ENCODE data around the gene ENOPH1.
"Not testable (repeated sequence)": the region's sequence is repeated elsewhere in the genome, so short reads cannot be mapped to it uniquely, and the experiment has no call there.

Gene ENOPH1

DNA sequence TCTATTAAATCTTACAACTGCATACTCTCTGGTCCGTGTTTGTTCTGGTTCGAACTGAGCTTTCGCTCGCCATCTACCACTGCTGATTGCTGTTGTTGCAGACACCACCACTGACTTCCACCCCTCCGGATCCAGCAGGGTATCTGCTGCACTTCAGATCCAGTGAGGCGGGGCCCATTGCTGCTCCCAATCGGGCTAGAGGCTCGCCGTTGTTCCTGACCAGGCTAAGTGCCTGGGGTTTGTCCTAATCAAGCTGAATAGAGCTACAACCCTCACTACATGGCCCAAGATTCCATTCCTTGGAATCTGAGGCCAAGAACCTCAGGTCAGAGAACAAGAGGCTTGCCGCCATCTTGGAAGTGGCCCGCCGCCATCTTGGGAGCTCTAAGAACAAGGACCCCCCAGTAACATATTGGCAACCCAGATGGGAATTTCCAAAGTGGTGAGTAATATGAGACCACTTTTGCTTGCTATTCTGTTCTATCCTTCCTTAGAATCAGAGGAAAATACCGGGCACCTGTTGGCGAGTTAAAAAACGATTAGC is 43.3 kb downstream of the ENOPH1 start:
- no peak for DNase-seq

DNA sequence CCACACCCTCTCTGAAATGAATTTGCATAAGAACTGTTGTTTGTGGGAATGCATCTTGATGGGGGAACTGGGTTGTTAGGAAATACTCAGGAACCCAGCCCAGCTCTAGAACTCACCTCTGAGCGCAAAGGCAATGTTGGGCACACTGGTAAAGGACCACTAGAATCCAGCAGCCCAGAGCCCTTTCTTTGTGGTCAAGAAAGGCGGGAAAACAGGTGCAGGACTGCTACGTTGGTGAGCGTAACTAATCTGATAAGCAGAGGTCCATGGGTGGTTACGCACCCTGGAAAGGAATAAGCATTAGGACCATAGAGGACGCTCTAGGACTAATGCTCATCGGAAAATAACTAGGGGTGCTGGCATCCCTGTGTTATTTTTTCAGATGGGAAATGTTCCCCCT is 45.5 kb downstream of the ENOPH1 start:
- DNase-seq: not testable (repeated sequence)

DNA sequence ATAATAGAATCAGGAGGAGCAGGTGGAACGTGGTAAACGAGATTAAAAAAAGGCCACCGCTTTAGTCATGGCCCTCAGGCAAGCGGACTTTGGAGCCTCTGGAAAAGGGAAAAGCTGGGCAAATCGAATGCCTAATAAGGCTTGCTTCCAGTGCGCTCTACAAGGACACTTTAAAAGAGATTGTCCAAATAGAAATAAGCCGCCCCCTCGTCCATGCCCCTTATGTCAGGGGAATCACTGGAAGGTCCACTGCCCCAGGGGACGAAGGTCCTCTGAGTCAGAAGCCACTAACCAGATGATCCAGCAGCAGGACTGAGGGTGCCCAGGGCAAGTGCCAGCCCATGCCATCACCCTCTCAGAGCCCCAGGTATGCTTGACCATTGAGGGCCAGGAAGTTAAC is 47.1 kb downstream of the ENOPH1 start:
- DNase-seq: not testable (repeated sequence)

DNA sequence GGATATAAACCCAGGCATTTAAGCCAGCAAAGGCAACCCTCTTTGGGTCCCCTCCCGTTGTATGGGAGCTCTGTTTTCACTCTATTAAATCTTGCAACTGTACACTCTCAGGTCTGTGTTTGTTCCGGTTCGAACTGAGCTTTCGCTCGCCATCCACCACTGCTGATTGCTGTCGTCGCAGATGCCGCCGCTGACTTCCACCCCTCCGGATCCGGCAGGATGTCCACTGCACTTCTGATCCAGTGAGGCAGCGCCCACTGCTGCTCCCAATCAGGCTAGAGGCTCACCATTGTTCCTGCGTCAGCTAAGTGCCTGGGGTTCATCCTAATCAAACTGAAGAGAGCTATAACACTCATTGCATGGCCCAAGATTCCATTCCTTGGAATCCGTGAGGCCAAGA is 49.2 kb downstream of the ENOPH1 start:
- no peak for DNase-seq

DNA sequence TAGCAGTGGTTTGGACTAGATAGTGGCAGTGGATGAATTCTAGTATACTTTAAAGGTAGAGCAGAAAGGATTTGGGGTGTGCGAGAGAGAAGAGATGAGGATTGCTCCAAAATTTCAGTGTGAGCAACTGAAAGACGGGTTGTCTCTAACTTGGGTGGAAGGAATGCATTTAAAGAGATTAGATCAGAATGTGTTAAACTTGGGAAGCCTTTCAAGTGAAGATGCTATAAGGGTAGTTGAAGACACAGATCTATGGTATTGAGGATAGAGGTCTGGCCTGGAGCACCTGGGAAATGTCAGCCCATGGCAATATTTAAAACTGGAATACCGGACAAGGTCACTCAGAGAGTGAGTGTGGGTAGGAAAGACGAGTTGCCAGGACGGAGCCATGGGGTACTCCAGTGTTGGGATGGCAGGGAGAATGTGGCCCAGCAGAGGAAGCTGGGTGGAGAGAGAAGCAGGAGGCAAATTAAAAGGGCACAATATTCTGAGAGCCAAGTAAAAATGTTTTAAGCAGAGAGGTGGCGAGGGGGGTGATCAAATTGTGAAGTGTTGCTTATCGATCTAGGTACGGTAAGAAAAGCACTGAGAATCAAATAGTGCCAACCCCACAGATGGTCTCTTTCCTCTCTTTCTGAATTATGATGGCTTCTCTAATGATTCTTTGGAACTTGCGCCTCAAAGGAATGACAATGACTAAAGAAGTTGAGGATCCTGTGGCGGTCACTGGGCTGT is 50.5 kb downstream of the ENOPH1 start:
- no peak for DNase-seq

DNA sequence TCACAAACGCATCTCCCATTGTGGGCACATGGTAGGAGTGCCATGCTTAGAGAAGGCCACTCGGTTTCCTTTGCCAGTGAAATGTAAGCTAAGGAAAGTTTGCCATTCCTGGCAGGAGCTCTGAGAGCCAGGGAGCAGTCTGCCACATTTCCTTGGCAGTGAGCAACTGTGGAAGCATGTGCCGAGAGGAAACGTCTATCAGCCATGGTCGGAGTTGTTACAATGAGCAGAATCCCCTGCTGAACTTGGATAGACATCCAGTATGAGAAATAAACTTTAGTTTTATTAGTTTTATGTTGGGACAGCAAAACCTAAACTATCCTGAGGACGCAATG is 51.1 kb downstream of the ENOPH1 start:
- no peak for DNase-seq

DNA sequence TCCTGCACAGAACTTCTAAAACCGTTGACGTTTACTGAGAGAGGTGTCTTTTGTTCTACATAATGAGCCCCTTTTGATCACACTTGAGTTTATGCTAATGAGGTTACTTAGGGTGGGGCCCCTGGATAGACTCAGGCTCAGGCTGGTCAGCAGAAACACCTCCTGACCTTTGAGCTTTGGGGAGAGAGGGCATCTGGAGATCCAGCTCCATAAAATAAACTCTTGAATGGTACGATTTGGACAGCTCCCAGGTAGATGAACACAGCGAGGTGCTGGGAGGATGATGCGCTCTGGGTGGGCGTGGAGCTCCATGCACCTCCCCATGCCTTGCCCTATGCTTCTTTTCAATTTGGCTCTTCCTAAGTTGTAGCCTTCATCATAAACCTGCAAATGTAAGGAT is 52.0 kb downstream of the ENOPH1 start:
- DNase-seq: no peak

DNA sequence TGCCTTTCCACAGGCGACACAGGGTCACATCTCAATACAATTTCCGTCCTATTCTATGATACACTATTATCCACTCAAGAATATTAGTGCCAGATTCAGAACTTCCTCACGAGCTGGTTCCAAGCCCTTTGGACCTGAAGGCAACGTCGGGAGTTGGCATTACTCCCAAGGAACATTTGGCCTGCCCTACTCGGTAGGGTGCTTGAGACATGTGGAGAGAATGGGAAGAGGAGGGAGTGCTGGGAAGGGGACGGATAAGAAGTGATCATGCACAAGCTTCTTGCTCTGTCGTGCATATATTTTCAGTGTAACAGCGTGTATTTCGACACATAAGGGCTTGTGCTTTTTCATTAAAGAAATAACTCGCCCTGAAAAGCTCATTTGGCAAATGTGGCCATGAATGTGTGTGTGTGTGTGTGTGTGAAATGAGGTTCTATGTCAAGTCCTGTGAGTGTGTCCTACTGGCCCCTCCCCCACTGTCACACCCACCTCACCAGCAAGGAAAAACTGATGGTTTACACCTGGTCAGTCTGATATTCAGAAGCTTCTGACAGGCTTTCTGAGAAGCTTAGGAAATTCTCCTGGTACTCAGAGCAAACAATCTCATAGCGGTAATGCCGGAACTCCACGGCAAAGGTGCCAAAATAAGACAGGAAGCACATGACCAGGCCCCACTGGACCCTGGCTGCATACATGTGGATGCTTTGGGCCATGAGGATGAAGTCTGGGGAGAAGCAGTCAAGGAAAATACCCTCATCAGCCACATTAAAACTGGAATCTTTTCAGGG is 54.8 kb downstream of the ENOPH1 start:
- no peak for DNase-seq

DNA sequence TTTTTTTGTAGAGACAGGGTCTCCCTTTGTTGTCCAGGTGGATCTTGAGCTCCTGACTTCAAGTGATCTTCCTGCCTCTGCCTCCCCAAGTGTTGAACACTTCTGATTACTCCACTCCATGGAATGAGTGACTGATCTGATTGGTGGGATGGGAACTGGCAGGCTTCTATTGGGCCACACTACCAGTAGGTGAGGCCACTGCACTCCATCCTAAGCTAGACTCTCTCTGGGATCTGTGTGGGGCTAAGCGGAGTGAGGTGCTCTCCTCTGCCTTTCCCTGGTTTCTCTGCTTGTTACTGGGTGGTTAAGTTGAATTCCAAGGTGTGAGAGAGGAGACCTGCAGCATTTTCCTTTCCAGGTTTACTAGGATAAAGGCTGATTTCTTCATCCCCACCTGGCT is 58.7 kb downstream of the ENOPH1 start:
- DNase-seq: no peak

DNA sequence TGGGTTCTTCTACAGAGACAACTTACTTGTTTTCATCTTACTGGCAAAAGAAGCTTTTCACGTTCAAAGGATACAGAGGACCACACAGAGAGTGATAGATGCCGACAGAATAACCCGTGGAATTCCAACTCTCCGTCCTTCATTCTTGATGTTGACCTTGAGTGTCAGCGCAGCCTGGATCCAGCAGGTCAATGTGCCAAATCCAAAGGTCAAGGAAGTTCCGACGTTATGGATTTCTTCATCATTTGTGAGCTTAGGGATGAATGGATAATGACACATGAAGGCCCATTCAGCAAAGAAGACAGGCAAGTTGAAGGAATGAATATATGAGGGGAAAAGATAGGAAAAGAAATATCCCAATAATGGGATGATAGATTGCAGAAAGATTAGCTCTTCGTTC is 59.6 kb downstream of the ENOPH1 start:
- no peak for DNase-seq

DNA sequence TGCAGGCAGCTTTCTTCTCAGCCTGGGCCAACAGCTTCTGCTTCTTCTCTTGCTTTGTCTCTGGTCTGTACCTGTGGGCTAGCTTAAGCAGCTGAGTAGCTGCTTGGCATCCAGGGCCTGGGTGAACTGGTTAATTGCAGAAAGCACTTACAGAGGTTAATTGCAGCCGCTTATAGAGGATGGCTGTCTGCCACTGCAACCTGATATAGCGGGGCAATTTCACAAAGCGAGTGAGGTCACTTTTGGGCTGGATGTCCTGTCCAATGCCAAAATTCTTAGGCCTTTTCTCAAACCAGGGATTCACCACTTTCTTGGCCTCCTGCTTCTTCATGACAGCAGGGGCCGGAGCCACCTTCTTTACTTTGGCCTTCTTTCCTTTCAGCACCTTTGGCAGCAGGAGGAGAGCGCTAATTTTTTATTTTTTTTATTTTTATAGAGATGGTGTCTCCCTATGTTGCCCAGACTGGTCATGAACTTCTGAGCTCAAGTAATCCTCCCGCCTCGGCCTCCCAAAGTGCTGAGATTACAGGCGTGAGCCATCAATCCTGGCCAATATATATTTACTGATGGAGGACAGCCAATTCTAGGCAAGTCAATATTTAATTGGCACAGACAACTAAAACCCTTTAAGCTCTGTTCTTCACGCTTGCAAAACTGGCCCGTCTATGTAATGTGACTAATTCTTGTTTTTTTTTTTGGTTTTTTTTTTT is 61.0 kb downstream of the ENOPH1 start:
- DNase-seq: no peak

DNA sequence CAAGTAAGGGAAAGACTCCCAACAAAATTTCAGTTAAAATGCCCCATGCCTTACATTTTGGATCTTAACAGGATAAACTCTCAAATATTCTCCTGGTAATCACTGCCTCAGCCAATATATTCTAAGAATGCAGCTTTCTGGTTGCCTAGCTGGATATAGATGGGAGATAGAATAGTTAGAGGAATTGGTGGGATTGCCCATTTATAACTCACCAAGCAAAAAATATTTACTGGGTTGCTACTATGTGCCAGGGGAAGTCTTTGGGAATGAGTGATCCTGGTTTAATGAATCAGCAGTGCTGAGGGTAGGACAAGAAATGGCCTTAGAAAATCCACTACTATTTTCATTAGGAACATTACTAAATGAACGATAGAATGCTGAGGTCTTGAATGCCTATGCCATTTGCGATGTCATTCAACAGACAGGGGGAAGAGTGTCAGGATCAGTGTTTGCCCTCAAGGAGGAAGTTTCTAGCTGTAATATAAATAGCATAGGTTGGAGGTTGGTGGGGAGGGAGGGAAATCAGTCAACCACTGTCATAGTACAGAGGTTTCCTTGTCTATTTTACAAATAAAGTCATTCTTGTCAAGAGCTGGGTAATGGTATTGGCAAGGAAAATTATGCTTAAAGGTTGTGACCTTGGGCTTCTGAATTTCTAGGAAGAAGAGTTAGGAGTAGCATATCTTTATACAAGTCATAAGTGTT is 63.5 kb downstream of the ENOPH1 start:
- DNase-seq: no peak

DNA sequence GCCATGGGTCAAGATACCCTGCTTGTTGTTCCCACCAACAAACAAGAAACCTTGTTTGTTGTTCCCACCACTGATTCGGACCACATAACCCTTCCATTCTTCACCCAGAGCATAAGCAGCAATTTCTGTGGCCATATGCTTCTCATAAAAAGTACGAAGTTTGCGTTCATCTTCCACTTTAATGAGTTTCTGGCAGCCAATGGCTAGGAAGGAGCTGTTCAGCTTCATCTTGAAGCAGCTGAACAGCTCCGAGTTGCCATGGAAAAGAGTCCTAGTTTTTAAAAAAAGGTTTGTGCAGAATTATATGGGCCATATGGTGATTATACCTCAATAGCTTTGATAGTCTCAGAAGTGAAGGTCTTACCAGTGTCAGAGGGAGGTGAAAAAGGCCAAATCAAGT is 65.3 kb downstream of the ENOPH1 start:
- DNase-seq: no peak

DNA sequence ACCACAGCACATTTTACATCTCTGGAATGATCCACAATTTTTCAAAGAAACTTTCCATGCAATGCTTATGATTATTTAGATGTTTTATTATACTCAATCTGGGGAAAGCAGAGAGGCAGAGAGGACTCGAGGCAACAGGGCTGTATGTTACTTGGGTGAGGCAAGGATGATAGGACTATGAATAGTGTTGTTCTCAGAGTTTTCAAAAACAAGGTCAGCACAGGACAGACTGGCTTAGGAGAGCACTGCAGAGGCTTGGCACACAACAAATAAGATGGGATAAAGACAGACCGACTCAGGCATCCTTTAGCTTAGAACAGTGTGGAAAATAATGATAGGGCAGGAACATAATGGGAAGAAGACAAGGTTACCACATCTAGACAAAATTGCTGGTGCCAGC is 66.0 kb downstream of the ENOPH1 start:
- DNase-seq: peak; percentile 80

DNA sequence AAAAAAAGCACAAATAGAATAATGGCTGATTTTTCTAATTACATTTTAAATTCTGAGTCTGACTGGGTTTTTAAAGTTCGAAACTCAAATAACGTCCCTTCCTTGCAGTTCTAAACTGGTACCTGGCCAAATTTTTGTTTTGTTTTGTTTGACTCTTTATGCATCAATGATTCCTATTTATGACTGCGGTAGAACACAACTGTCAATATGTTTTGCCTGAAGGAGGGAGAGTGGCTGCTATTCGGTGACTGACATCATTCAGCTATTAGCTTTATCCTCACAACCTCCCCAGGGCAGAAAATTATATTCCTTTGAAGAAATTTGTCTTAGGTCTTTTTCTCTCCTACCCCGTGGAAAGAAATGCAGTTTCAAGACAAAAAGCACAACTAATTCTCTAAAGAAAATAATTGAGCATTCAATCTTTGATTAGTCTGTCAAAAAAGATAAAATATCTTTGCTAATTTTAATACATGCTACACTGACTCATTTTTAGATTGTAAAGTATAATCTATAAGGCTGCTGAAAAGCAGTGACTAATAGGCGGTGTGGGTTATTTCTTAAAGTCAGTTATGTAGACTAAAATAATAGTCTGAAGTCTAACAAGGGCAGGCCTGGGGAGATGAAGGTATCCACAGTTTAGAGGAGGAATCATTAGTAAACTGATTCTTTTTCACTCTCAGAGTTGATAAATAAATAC is 69.5 kb downstream of the ENOPH1 start:
- DNase-seq: no peak

DNA sequence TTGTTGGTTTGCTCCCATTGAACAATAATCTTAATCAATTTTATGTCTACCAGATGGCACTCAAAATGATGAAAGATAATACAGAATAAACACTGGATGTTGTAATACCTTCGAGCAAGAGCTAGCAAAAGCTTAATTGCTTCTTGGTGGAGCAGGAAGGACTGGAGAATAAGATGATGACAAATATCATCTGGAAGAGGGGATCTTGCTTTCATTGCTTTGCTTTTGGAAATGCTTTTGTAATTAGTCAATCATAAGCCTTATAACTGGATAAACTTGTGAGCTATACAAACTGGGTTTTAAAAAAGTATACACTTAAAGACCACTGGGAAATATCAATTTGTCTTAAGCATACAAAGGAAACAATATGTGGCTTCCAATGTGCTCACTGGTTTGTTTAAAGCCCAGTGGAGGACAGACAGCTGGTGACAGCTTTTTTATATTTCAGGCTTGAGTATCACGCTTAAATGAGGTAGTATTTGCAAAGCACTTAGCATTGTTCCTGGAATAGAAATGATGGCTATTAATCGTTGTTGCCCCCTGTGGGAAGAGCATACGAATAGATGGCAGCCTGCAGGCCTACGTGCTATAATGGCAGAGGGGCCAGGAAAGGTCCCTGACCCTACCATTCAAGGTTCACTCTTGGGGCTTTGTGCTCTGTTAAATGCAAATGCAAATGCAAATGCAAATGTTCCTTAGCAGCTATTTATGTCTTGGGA is 70.2 kb downstream of the ENOPH1 start:
- peak; percentile 41 for DNase-seq

DNA sequence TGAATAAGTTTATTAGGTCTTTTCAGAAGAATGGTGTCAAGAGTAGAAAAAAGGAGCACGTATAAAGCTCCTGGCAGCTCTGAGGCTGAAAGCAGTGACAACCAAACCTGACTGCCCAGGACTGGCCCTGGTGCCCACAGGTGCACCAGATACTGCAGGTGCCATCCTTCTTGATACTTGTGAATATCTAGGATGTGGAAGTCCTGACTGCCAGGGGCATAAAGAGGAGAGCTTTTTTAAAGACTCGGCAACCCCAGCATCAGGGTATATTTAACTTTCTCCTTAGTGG is 70.7 kb downstream of the ENOPH1 start:
- DNase-seq: no peak

DNA sequence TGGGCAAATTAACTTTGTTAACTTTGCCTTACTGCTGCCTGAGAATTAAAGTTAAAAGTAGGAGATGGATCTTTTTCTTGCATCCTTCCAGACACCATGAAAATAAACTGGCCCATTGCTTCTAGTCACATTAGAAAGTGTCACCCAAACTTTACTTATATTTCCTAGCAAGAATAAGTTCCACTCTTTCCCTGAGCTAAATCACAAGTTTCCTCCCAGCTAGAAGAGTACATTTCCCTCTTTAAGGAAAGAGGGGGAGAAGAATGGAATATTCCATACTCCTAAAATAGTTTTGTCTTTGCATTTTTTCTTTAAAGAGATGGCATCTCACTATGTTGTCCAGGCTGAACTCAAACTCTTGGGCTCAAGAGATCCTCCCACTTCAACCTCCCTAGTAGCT is 77.6 kb downstream of the ENOPH1 start:
- no peak for DNase-seq

DNA sequence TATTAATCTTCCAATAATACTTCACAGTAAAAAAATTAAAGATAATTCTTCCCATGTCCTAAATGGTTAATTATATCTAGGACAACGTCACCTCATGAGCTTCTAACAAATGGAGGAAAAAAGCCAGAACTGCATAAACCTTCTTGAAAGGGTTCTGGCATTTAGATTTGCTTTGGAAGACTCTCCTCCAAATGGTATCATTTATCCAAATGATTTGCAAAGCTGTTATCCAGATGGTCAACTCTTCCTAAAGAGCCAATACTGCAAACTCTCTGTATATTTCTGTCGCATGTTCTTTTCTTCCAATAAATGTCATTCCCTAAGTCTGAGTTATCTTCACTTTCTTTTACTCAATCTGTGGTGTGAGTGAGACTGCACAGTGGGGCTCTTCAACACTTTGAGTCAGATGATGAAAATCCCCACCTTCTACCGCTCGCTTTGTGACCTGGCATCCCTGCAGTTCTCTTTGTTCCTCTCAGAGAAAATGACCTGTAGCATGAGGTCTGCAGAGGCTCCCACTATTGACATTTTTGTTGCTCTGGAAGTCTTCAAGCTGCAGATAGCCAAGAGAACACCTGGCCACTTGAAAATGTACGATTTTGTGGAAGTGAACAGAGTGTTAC is 78.5 kb downstream of the ENOPH1 start:
- no peak for DNase-seq

DNA sequence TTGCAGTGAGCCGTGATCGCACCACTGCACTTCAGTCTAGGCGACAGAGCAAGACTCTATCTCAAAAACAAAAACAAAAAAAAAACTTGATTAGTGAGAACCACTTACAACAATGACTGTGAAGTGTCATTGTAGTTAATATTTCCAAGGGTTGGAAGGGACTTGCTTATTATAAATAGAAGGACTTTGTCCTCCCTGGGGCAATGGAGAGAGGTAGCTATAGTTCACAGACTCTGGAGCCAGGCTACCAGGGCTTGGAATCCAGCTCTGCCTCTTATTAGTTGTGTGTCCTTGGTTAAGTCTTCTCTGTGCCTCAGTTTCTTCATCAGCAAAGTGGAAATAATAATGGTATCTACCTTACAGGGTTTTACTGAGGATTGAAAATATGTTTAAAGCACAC is 79.8 kb downstream of the ENOPH1 start:
- DNase-seq: no peak
